ENCODE data around the gene HOXC10. TPM values are rescaled to one million over a fixed set of nuclear protein-coding genes. Genes with fewer than 3 reads are reported as not detected.
A peak's percentile ranks its signal among the peaks of the same experiment; 100 is the strongest.

The HOXC10 gene
- total and polyA plus RNA-seq, 2 experiments from 2014 or later = not detected

GRCh38 chr12:53967421-53967925, 17.5 kb upstream of the HOXC10 start (continued):
- TF ChIP-seq ZNF462 (CRISPR knock-in tag; IDR thresholded peaks at IDR 0.05) = no peak

GRCh38 chr12:53968214-53969127, 16.5 kb upstream of the HOXC10 start:
- Histone ChIP-seq H4K20me1 (replicated peaks; ENCODE audit: insufficient read depth) (peaks cover 70% of the 10 kb centered on the region), H3K27me3 (ENCODE audit: insufficient read depth) (peaks cover 100% of the 10 kb centered on the region), H3K79me2 (replicated peaks; ENCODE audit: insufficient read depth) (no peaks in the 10 kb centered on the region), H3K36me3 (ENCODE audit: insufficient read depth) (no peaks in the 10 kb centered on the region; the same call in 1 of the 2 replicates), H2AFZ (no peak overlapping the region), H3K4me1 (ENCODE audit: insufficient read depth) (peaks cover 18% of the 10 kb centered on the region), H3K27ac (ENCODE audit: low read depth) (no peak overlapping the region), H3K9me2 (ENCODE audit: insufficient read depth) (no peaks in the 10 kb centered on the region), H3F3A (replicated peaks; ENCODE audit: low read depth) (peaks cover 49% of the 10 kb centered on the region), H3K4me2 (no peak overlapping the region), H3K4me3 (no peak overlapping the region)
- TF ChIP-seq EZH2 (IDR thresholded peaks at IDR 0.05; ENCODE audit: low read depth, unreplicated experiment) (peak; percentile 92), ZNF114 (CRISPR knock-in tag; IDR thresholded peaks at IDR 0.05) (no peak), EZH2phosphoT487 (IDR thresholded peaks at IDR 0.05; ENCODE audit: unreplicated experiment) (peak; percentile 44)
- H3K27ac Mint-ChIP-seq = no peak overlapping the region
- no peak overlapping the region for H3K4me3 Mint-ChIP-seq
- H3K4me1 Mint-ChIP-seq = peaks cover 21% of the 10 kb centered on the region
- DNase-seq (ENCODE audit: low spot score) = no peak
- H3K36me3 Mint-ChIP-seq (ENCODE audit: low read depth) = no peaks in the 10 kb centered on the region; the same call in 2 of the 3 replicates
- H3K9me3 Mint-ChIP-seq = no peaks in the 10 kb centered on the region; the same call in 1 of the 3 replicates
- ATAC-seq = no peak
- H3K27me3 Mint-ChIP-seq (ENCODE audit: insufficient read depth, low read depth, poor library complexity) = peaks cover 100% of the 10 kb centered on the region

Data from GM23338 (cell line).